Breast epithelium (tissue), 3 donors: ENCODE data around the gene DNAJC5G.

Experiments used
- POLR2A ChIP-seq: fragments of 450-650 bp; IDR thresholded peaks from one replicate; pipeline ENCODE4 v1.6.1; 2016; ENCODE audit warnings: antibody characterized with exemption, mild to moderate bottlenecking, moderate library complexity
- POLR2AphosphoS5 ChIP-seq, 3 donors: sonication (generic); formaldehyde crosslinking; IDR thresholded peaks; one replicate each; pipeline ENCODE4 v1.6.1; 2017; ENCODE audit warnings: antibody characterized with exemption in 3 of 3
- TF ChIP-seq, protein P1 (sequence below), 3 donors: fragments of 450-650 bp; IDR thresholded peaks; one replicate each; pipeline ENCODE4 v1.5.1; 2016 to 2017; ENCODE audit warnings: antibody characterized with exemption in 3 of 3, mild to moderate bottlenecking in 3 of 3, moderate library complexity in 3 of 3

- TF ChIP-seq, protein P1, sequence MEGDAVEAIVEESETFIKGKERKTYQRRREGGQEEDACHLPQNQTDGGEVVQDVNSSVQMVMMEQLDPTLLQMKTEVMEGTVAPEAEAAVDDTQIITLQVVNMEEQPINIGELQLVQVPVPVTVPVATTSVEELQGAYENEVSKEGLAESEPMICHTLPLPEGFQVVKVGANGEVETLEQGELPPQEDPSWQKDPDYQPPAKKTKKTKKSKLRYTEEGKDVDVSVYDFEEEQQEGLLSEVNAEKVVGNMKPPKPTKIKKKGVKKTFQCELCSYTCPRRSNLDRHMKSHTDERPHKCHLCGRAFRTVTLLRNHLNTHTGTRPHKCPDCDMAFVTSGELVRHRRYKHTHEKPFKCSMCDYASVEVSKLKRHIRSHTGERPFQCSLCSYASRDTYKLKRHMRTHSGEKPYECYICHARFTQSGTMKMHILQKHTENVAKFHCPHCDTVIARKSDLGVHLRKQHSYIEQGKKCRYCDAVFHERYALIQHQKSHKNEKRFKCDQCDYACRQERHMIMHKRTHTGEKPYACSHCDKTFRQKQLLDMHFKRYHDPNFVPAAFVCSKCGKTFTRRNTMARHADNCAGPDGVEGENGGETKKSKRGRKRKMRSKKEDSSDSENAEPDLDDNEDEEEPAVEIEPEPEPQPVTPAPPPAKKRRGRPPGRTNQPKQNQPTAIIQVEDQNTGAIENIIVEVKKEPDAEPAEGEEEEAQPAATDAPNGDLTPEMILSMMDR (IDR thresholded peaks at IDR 0.05), result no peak
- TF ChIP-seq POLR2AphosphoS5 (IDR thresholded peaks at IDR 0.05) (no peak), POLR2A (no peak)
Measured at GRCh38 chr2:27298391-27299080, 23.3 kb downstream of the DNAJC5G start.
